ENCODE measurements around the gene SPON1.

Gene SPON1

DNA sequence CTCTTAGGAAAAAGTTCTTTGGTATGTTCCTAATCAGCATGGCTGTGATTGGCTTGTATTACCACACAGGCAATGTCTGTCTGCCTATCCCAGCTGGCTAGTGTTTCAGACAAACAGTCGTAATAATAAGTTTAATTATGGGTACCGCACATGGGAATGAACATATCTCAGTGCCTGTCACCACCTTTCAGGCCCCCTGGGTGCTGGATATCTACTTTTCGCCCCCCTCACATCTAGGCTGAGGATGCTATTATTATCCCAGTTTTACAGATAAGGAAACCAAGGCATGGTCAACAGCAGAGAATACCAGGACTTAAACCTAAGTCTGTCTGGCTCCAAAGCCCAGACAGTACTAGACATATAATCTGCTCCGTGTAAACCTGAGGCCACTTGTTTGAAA is 174.8 kb downstream of the SPON1 start:
- Histone ChIP-seq H3K9ac (ENCODE audit: low read depth, low read length) (no peak overlapping the region), H3K4me2 (ENCODE audit: insufficient read depth, low read length) (no peak overlapping the region), H3K4me3 (ENCODE audit: low read depth in 1 of 2, low read length in 2 of 2) (no peak overlapping the region), H4K20me1 (ENCODE audit: insufficient read depth, low read length) (no peaks in the 10 kb centered on the region), H2AFZ (ENCODE audit: low read depth, low read length) (no peak overlapping the region), H3K36me3 (ENCODE audit: insufficient read depth, low read length) (no peaks in the 10 kb centered on the region), H3K27ac (ENCODE audit: low read length) (no peak overlapping the region), H3K27me3 (ENCODE audit: insufficient read depth, low read length, poor library complexity) (peaks cover 16% of the 10 kb centered on the region), H3K4me1 (ENCODE audit: insufficient read depth, low read length) (no peaks in the 10 kb centered on the region), H3K9me3 (ENCODE audit: insufficient read depth, low read length, severe bottlenecking) (no peaks in the 10 kb centered on the region), H3K79me2 (ENCODE audit: insufficient read depth, low read length) (no peaks in the 10 kb centered on the region)
- no peak for TF ChIP-seq EZH2 (IDR thresholded peaks at IDR 0.05; ENCODE audit: borderline replicate concordance, low read depth, low read length, severe bottlenecking)
- TF ChIP-seq, protein P1, sequence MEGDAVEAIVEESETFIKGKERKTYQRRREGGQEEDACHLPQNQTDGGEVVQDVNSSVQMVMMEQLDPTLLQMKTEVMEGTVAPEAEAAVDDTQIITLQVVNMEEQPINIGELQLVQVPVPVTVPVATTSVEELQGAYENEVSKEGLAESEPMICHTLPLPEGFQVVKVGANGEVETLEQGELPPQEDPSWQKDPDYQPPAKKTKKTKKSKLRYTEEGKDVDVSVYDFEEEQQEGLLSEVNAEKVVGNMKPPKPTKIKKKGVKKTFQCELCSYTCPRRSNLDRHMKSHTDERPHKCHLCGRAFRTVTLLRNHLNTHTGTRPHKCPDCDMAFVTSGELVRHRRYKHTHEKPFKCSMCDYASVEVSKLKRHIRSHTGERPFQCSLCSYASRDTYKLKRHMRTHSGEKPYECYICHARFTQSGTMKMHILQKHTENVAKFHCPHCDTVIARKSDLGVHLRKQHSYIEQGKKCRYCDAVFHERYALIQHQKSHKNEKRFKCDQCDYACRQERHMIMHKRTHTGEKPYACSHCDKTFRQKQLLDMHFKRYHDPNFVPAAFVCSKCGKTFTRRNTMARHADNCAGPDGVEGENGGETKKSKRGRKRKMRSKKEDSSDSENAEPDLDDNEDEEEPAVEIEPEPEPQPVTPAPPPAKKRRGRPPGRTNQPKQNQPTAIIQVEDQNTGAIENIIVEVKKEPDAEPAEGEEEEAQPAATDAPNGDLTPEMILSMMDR (IDR thresholded peaks at IDR 0.05; ENCODE audit: borderline replicate concordance, extremely low read depth, low read length, poor library complexity, severe bottlenecking): no peak
- DNase-seq: no peak
- no peak for ATAC-seq (ENCODE audit: insufficient read depth, low read depth)

DNA sequence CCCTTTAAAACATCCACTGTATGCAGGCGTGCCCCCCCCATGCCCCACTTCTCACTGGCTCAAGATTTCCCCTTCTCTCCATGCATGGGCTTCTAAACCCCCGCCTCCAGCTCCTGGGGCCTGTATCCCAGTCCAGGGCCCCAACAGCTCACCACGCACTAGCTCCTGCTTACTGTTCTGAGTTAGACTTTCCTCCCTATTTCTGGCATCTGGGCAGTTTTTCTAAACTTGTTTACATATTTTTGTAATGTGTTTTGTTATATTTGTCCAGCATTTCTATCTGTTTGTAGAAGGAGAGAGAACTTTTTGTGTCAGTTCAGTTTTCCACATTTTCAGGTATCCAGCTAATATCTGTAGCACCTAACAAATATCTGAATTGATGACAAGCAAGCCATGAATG is 178.5 kb downstream of the SPON1 start:
- H3K4me2 ChIP-seq (ENCODE audit: insufficient read depth, low read length): no peak overlapping the region
- H3K36me3 ChIP-seq (ENCODE audit: insufficient read depth, low read length): no peaks in the 10 kb centered on the region
- no peaks in the 10 kb centered on the region for H3K9me3 ChIP-seq (ENCODE audit: insufficient read depth, low read length, severe bottlenecking)
- ATAC-seq (ENCODE audit: insufficient read depth, low read depth) (no peak), DNase-seq (no peak)
- no peaks in the 10 kb centered on the region for H3K27me3 ChIP-seq (ENCODE audit: insufficient read depth, low read length, poor library complexity)
- H4K20me1 ChIP-seq (ENCODE audit: insufficient read depth, low read length): no peaks in the 10 kb centered on the region
- no peaks in the 10 kb centered on the region for H3K4me1 ChIP-seq (ENCODE audit: insufficient read depth, low read length)
- TF ChIP-seq, protein P1 (IDR thresholded peaks at IDR 0.05; ENCODE audit: borderline replicate concordance, extremely low read depth, low read length, poor library complexity, severe bottlenecking): no peak
- TF ChIP-seq EZH2 (IDR thresholded peaks at IDR 0.05; ENCODE audit: borderline replicate concordance, low read depth, low read length, severe bottlenecking): no peak
- H3K79me2 ChIP-seq (ENCODE audit: insufficient read depth, low read length): no peaks in the 10 kb centered on the region
- no peak overlapping the region for H2AFZ ChIP-seq (ENCODE audit: low read depth, low read length)
- H3K4me3 ChIP-seq (ENCODE audit: low read depth in 1 of 2, low read length in 2 of 2): no peak overlapping the region
- no peak overlapping the region for H3K9ac ChIP-seq (ENCODE audit: low read depth, low read length)
- no peak overlapping the region for H3K27ac ChIP-seq (ENCODE audit: low read length)

DNA sequence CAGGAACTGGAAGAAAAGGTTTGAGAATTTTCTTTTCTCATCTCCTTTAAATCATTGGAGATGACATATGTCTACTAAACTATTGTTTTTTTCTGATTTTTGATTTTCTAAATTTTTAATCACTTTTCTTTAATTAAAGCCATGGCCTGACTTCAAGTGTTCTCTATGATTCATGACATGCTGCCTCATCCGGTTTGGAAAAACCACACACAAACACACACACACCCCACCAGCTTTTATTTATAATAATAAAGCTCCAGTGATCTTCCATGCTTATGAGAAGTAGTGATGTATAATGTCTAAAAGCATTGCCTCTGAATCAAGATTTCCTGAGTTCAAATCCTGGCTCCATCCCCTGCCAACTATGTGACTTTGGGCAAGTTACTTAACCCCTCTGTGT is 179.2 kb downstream of the SPON1 start:
- Histone ChIP-seq H3K27ac (ENCODE audit: low read length) (no peak overlapping the region), H3K27me3 (ENCODE audit: insufficient read depth, low read length, poor library complexity) (no peaks in the 10 kb centered on the region), H3K4me2 (ENCODE audit: insufficient read depth, low read length) (no peak overlapping the region), H3K79me2 (ENCODE audit: insufficient read depth, low read length) (no peaks in the 10 kb centered on the region), H3K36me3 (ENCODE audit: insufficient read depth, low read length) (no peaks in the 10 kb centered on the region), H3K9ac (ENCODE audit: low read depth, low read length) (no peak overlapping the region), H3K9me3 (ENCODE audit: insufficient read depth, low read length, severe bottlenecking) (no peaks in the 10 kb centered on the region), H3K4me1 (ENCODE audit: insufficient read depth, low read length) (no peaks in the 10 kb centered on the region), H2AFZ (ENCODE audit: low read depth, low read length) (no peak overlapping the region), H4K20me1 (ENCODE audit: insufficient read depth, low read length) (no peaks in the 10 kb centered on the region), H3K4me3 (ENCODE audit: low read depth in 1 of 2, low read length in 2 of 2) (no peak overlapping the region)
- no peak for ATAC-seq (ENCODE audit: insufficient read depth, low read depth)
- no peak for TF ChIP-seq EZH2 (IDR thresholded peaks at IDR 0.05; ENCODE audit: borderline replicate concordance, low read depth, low read length, severe bottlenecking)
- TF ChIP-seq, protein P1 (IDR thresholded peaks at IDR 0.05; ENCODE audit: borderline replicate concordance, extremely low read depth, low read length, poor library complexity, severe bottlenecking): no peak
- no peak for DNase-seq

DNA sequence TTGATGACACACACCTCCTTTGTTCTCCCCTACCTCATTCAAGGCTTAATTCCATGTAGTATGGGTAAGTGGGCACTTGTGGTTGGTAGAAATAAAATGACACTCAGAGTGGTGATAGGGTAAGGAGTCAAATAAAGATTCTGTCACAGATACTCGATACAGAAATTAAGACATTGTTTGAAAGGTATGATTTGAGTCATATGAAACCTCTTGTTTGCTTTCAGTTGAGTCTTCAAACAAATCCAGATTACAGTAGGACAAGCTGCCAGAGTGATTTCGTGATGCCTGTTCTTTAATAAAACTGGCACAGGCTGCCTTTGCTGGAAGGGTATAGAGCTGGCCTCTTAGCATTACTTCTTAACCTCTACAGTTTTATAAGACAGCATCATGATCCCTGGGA is 182.4 kb downstream of the SPON1 start:
- no peaks in the 10 kb centered on the region for H3K4me1 ChIP-seq (ENCODE audit: insufficient read depth, low read length)
- H3K79me2 ChIP-seq (ENCODE audit: insufficient read depth, low read length): no peaks in the 10 kb centered on the region
- no peaks in the 10 kb centered on the region for H3K27me3 ChIP-seq (ENCODE audit: insufficient read depth, low read length, poor library complexity)
- no peaks in the 10 kb centered on the region for H3K36me3 ChIP-seq (ENCODE audit: insufficient read depth, low read length)
- no peak for DNase-seq
- H3K9me3 ChIP-seq (ENCODE audit: insufficient read depth, low read length, severe bottlenecking): no peaks in the 10 kb centered on the region
- H2AFZ ChIP-seq (ENCODE audit: low read depth, low read length): no peak overlapping the region
- no peak overlapping the region for H3K27ac ChIP-seq (ENCODE audit: low read length)
- H3K9ac ChIP-seq (ENCODE audit: low read depth, low read length): no peak overlapping the region
- H3K4me3 ChIP-seq (ENCODE audit: low read depth in 1 of 2, low read length in 2 of 2): no peak overlapping the region
- no peak for ATAC-seq (ENCODE audit: insufficient read depth, low read depth)
- TF ChIP-seq, protein P1 (IDR thresholded peaks at IDR 0.05; ENCODE audit: borderline replicate concordance, extremely low read depth, low read length, poor library complexity, severe bottlenecking): no peak
- no peak for TF ChIP-seq EZH2 (IDR thresholded peaks at IDR 0.05; ENCODE audit: borderline replicate concordance, low read depth, low read length, severe bottlenecking)
- no peak overlapping the region for H3K4me2 ChIP-seq (ENCODE audit: insufficient read depth, low read length)
- H4K20me1 ChIP-seq (ENCODE audit: insufficient read depth, low read length): no peaks in the 10 kb centered on the region
